Fibroblast of skin of scalp (primary cell): ENCODE measurements around the gene INO80B.
A peak's percentile ranks its signal among the peaks of the same experiment; 100 is the strongest.
"Not testable (repeated sequence)": the region's sequence is repeated elsewhere in the genome, so short reads cannot be mapped to it uniquely, and the experiment has no call there.

Source experiments
- DNase-seq: peaks from one replicate; pipeline ENCODE4 v3.0.0-alpha.2; 2013

INO80B gene

GRCh38 chr2:74450570-74451190 is 4.2 kb upstream of the INO80B start:
- no peak for DNase-seq

GRCh38 chr2:74457129-74457548 is 2.3 kb downstream of the INO80B start:
- peak; percentile 17 for DNase-seq

- DNase-seq = peak; percentile 24
These were observed 2.8 kb downstream of the INO80B start for GRCh38 chr2:74457549-74458131.

- DNase-seq = peak; percentile 100
These were observed 3.4 kb downstream of the INO80B start, which contains the start of gene WBP1 for GRCh38 chr2:74458132-74458937. TSS of gene WBP1 (plus strand) at chr2:74458438. CDS start at chr2:74458603, 165 bp downstream.

DNA sequence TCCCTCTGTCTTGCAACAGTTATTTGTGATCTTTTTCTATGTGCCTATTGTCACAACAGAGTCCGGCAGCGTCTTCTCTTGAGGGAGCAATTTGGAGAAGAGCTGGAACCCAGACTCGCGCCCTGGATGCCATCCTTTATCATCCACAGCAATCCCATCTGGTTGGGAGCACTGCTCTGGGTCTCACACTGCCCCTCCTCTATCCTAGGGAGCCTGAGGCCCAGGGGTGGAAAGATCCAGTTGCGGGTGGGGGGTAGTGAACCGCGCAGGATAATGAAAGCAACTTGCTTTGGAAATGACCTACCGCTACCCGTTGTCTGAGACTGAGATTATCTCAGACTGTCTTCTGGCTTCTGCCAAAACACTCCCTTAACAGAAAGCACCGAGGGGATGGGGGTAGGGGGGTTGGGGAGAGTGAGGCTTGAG is 4.1 kb downstream of the INO80B start:
- DNase-seq = no peak

- not testable (repeated sequence) for DNase-seq
These were observed 4.7 kb downstream of the INO80B start for GRCh38 chr2:74459503-74460118.

- DNase-seq = not testable (repeated sequence)
These were observed 5.3 kb downstream of the INO80B start for GRCh38 chr2:74460187-74460586.

DNA sequence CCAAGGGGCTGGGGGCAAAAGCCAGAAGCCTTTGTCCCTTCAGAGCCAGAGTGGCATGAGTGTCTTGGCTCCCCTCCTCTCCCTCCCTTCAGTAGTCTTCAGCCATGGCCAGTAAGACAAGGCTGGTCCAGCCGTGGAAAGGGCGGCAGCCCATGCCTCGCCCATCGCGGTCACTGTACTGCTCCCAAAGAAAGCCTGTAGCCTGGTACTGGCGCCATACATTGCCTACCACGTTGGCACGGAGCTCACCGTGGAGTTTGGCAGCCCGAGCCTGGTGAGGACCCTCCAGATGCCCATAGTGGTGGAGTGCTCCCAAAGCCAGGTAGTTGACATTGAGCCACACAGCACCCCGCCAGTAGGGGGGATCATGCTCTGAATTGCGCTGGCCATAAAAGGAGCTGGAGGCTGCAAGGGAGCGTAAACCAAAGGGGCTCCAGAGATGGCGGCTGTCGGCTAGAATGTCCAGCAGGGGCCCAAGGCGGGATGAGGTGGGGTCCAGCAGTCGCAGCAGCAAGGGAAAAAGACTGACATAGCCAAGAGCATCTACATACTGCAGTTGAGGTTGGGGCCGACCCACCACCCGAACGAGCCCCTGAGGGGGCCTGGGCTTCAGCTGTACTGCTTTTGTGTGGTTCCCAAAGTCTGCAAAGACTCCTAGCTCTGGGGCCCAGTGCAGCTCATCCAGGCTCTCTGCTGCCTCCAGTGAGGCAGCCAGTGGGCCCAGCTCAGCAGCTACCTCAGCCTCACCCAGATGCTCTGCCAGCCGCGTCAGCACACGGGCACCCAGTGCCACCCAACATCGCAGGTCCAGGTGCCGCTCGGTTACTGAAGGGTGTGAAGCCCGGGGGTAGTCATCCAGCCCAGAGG is 6.5 kb downstream of the INO80B start:
- no peak for DNase-seq

- no peak for DNase-seq
These were observed 7.3 kb downstream of the INO80B start for GRCh38 chr2:74462054-74462785.

DNA sequence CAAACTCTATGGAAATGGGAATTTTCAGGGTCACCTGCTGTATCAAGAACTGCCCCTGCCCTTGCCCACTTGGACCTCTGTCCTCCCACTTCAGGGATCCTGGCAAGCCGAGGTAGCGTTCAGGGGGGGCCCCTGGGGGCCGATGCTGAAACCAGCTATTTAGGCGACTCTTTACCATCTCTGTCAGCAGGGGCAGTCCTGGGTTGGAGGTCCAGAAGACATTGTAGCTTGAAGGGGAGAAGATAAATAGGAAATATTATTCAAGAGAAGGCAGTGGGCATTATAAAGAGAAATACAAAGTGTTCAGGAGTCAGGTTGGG is 7.9 kb downstream of the INO80B start:
- DNase-seq = no peak

- DNase-seq = no peak
These were observed 9.5 kb downstream of the INO80B start for GRCh38 chr2:74464406-74464805.

- not testable (repeated sequence) for DNase-seq
These were observed 15.9 kb downstream of the INO80B start for GRCh38 chr2:74470742-74471141.

DNA sequence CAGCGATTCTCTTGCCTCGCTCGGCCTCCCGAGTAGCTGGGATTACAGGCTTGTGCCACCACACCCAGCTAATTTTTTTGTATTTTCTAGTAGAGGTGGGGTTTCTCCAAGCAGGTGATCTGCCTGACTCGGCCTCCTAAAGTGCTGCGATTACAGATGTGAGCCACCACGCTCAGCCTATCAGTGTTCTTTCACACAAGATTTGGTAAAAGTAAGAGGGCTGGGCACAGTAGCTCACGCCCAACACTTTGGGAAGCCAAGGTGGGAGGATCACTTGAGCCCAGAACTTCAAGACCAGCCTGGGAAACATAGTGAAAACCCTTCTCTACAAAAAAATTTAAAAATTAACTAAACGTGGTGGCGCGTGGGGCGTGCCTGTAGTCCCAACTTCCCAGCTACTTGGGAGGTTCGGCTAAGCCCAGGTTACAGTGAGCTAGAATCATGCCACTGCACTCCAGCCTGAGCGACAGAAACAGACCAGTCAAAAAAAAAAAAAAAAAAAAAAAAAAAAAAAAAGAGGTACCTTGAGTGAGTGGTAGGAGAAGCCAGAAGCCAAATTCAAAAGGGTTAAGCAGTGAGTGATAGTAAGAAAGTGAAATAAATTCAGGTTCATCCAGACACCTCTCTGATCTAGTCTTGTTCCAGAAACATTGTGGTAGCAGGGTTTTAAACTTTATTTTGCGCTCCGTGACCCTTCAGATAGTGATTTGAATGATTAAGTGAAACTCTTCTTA is 16.6 kb downstream of the INO80B start:
- no peak for DNase-seq

DNA sequence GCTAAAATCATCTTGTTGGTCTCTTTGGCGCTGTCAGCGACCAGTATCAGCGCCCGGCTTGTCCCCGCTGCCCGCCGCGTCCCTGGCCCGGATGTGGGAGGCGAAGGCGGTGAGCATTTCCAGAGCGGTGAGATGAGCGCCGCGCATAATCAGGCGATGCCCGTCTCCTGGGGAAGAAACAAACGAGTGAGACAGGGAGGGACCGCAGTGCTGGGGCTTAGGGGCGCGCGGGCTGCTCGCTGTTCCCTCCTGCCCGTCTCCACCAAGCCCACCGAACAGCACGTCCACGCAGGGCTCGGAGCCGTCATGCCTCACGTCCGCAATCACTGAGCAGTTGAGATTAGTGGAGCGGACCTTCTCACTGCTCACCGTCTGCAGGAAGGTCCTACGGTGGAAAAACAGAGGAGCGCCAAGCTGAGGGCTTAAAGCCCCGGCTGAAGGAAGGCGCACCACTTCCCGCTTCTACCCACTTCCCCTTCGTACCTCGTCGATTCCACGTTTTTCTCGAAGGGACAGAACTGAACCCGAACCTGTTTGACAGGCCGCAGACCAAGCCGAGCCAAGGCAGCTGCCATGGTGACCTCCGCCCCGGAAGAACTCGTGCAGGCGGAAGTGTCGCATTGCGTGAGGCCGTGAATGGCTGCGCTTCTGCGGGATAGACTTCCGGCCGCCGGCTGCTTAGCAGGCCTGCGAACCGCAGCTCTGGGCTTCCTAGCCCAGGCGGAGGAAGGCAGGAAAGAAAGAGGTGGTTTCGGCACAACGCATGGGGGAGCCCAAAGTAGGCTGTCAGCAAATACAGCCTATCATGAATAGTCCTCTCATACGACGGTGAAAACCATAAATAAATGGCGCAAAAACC is 17.4 kb downstream of the INO80B start, which contains the start of gene MRPL53:
MRPL53 (minus strand) TSS at position 595 of the 859 bp plus-strand sequence; CDS start at position 575, 20 bp downstream.
- peak; percentile 95 for DNase-seq

GRCh38 chr2:74472945-74473258 is 18.0 kb downstream of the INO80B start:
- no peak for DNase-seq

GRCh38 chr2:74474481-74474880 is 19.6 kb downstream of the INO80B start:
- DNase-seq = no peak

DNA sequence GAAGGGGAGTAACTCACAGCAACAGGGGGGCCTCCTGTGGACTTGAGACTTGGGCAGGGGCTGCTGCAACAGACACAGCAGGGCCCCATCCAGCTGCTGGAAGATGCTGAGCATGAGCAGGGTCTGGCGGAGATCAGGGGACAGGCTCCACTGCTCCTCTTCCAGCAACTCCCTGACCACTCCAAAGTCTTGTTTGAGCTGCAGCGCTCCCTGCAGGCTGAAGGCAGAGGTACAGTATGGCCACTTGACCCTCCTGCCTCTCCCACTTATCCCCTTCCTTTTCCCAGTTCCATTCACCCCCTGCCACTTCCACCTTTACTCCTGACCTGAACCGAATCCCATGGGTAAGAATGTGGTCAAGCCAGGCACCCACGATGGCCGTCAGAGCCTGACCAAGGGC is 20.0 kb downstream of the INO80B start:
- DNase-seq = no peak

DNA sequence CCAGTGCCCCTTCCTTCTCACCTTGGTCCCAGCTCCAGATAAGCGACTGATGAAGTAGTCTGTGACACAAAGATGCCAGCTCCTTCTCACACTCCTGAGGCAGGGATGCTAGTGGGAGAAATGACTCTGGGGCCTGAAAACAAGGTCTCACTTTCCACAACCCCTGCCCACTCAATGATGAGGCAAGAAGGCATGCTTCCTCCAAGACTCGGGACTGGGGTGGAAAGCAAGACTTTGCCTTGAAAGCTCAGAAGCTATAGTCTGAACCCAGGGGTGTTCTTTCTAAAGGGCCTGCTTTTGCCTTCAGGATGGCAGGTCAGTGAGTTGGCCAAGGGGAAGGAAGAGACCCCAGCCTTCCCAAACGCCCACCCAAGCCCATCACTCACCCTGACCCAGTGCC is 26.5 kb downstream of the INO80B start:
- DNase-seq = no peak

DNA sequence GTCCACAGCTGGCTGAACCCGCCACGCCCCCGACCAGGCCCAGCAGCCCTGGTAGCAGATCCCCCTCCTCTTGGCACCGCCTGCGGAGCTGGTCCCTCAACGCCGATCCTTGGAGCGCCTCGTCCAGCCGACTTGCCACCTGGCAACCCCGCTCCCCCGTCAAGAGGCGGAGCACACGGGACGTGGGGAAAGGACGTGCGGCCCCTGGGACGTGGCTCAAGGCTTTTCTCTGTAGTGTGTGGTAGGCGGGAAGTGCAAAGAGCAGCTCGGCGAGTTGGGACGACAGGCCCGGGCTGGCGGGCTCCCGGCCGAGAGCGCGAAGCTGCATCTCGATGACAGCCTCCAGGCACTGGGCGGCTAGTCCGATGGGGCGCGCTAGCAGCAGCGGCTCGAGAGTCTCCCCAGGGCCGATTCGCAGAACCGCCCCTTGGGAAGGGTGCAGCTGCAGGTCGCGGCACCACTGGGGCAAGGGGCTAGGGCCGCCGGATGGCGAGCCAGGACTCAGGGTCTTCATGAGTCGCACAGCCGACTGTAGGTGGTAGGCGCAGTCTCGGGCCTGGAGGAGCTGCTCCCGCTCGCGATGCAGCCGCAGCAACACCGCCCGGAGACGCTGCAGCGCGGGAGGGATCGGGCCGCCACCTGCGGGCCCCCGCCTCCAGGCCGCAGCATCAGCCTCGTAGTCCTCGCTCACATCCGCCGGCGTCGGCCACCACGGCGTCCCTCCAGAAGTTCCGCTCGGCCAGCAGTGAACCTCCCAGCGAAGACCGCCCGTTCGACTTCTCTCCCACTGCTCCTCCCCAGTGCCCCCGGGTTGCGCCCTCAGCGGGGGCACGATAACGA is 27.3 kb downstream of the INO80B start:
- no peak for DNase-seq
